Suppressor macrophage treated with lipopolysaccharide for 4 hours (primary cell): ENCODE data around the gene TMEM39A.
A peak's percentile ranks its signal among the peaks of the same experiment; 100 is the strongest.

Experiments
- DNase-seq: peaks from one replicate; pipeline ENCODE4 v3.0.0-alpha.2; 2020

The TMEM39A gene

DNA sequence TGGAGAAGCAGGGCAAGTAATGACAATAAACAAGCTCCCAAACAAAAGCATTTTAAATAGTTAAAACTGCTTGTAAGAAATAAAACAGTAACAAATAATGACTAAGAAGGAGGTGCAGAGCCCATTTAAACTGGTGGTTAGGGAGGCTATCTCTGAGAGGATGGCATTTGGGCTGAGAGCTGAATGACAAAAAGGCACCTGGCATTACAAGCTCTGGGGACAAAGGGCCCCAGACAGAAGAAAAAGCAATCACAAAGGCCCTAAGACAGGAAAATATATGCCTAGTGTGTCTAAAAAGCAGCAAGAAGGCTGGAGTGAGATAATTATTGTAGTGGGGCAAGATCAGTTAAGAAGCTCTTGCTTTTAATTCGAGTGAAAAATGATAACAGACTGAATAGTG is 9.6 kb downstream of the TMEM39A start:
- no peak for DNase-seq

DNA sequence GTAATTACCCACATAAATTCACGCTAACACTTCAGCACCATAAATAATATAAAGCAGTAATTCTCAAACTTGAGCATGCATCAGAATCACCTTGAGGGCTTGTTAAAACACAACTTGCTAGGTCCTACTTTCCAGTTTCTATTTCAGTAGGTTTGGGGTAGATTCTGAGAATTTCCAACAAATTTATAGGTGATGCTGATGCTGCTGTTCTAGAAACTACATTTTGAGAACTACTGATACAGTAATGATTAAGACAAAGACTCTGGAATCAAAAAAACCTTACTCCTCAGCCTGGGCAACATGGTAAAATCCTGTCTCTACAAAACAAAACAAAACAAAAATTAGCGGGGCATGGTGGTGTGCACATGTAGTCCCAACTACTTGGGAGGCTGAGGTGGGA is 18.8 kb downstream of the TMEM39A start:
- no peak for DNase-seq

DNA sequence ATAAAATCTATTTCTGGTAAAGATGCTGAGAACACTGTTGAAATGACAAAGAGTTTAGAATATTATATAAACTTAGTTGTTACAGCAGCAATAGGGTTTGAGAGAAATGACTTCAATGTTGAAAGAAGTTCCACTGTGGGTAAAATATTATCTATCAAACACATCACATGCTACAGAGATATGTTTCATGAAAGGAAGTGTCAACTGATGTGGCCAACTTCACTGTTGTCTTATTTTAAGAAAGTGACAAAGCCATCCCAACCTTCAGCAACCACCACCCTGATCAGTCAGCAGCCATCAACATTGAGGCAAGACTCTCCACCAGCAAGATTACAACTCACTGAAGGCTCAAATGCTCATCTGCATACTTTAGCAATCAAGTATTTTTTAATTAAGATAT is 20.2 kb downstream of the TMEM39A start:
- DNase-seq: no peak

DNA sequence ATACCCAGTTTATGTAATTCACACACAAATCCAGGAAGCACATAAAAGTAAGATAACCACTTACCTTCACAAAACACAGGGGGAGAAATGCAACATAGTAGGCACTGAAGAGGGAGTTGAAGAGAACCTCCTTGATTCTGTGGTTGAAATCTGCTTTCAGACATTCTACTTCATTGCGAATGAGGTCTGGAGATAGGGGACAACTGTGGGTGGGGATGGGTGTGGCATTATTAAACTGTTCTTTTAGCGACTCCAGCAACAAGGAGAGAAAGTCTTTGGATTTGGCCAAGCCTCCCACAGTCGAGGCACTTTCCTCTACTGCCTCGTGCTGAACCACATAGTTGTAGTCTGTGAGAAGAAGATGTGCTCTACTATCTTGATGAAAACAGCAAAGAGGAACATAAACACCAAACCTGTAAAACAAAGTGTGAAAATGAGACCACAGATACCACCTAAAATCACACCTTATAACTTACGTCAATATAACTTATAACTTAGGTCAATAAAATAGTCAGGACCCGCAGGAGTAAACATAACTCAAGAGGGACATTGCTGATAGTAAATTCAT is 25.6 kb downstream of the TMEM39A start:
- no peak for DNase-seq

DNA sequence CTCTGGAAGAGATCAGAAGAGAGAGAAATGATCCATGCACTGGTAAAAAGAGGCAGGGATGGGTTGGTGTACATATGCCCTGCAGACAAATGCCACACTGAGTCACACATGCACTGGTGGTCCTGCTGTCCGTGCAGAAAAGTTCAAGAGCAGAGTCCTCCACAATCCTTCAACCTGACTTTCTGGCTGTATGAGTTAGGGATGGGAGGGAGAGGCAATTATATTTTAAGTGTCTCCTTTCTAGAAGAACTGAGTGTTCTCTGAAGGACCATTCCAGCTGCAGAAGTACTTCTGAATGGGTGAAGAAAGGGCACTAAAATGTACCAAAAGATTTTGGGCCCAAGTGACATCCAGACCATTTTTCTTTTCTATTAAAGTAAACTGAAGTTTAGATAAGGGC is 26.4 kb downstream of the TMEM39A start:
- no peak for DNase-seq

DNA sequence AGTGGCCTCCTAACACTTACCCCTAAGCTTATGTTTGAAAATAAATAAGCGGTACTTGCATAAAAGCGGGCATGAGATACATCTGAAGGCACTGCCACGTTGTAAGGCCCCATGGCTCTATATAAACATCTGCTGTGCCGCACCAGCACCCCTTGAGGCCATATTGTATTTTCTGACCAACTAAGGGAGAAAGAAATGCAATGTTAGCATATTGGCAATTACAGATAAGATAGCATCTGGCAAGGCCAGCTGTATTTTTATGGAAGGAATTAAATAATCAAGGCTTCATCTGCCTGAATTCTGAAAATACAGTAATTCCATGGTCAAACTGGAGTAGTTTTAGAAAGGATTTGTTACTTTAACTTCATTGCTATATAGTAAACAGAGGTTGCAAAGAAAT is 28.7 kb downstream of the TMEM39A start:
- no peak for DNase-seq

DNA sequence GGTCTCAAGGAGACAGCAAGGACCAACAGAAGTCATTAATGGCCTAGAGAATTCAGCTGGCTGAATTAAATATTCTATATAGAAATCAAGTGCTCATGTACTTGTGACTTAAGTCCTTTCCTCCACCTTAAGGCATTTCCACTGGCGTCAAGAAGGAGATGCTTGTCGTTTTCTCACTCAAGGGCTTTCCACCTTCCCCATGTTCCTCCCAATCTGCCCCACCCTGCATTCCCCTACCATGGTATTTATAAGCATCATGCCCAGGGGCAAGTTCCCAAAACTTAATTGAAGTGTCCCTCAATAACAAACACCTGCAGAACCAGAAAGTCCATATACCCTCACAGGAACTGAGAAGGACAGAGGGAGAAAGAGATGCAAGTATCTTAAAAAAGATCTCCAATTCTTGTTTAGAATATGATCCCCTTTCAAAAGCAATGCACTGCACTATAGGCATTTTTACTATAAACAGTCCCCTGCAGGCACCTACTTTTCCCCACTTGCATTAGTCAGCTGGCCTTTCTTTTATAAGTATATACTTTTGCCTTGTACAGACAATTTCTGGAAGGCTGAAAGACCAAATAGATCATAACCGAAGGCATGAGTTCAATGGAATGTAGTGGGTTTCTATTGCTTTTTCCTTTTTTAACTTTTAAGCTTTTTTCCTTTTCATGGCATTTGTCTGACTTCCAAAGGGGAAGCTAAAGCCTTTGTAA is 29.6 kb downstream of the TMEM39A start:
- no peak for DNase-seq

DNA sequence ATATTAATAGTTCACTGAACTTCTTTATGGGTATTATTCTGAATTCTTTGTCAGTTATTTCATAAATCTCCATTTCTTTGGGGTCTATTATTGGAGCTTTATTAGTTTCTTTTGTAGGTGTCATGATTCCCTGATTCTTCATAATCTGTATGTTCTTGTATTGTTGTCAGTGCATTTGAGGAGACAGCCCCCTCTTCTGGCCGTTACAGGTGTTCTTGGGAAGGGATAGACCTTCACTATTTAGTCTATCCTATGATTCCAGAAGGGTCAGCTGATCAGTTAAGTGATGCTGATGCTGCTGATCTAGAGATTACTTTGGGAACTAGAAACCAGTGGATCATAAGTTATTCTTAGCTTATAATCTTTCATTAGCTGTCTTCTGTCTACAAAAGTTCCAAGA is 34.9 kb downstream of the TMEM39A start:
- no peak for DNase-seq

DNA sequence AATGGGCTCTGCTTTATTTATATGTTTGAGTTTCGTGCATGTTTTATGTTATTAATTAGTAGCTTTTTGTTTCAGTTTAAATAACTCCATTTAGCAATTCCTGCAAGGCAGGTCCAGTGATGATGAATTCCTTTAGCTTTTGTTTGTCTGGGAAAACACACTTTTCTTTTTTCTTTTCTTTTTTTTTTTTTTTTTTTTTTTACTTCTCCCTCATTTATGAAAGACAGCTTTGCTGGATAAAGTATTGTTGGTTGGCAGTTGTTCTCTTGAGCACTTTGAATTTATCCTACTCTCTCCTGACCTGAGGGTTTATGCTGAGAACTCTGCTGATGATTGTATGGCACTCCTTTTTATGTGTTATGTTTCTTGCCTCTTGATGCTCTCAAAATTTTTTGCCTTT is 35.7 kb downstream of the TMEM39A start:
- no peak for DNase-seq

DNA sequence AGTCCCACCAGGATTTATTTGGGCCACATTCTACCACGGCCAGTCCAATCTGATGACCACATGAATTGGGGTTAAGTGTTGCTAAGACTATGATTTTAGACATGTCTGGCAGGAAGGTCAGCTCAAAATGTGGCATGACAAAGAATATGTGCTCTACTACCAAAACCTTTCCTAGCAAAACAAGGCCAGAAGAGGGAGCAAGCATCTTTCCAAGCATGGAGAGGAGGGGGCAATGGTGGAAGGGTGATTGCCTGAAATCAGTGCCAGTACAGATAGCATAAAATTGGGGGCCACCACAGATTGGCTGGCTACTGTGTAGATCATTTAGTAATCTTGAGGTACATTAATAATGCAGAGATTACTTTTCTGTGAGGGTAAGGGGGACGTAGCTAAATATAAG is 43.2 kb downstream of the TMEM39A start:
- no peak for DNase-seq

DNA sequence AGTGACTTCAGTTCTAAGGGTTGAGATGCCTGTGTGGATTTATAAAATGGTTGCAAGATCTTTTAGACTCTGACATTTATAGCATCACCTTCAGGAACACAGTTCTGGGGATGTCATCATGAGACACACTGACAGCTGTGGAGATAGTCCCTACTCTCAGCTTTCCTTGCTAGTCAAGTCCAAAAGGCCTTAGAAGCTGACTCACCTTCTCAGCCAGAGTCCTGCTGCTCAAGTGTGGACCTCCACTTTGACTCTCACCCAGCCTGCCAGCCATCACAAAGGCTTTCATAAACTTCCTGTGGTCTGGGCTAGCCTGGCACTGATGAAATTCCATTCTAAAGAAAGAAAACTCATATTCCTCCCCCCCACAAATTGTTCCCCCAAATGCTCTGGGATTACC is 44.8 kb downstream of the TMEM39A start:
- DNase-seq: no peak

DNA sequence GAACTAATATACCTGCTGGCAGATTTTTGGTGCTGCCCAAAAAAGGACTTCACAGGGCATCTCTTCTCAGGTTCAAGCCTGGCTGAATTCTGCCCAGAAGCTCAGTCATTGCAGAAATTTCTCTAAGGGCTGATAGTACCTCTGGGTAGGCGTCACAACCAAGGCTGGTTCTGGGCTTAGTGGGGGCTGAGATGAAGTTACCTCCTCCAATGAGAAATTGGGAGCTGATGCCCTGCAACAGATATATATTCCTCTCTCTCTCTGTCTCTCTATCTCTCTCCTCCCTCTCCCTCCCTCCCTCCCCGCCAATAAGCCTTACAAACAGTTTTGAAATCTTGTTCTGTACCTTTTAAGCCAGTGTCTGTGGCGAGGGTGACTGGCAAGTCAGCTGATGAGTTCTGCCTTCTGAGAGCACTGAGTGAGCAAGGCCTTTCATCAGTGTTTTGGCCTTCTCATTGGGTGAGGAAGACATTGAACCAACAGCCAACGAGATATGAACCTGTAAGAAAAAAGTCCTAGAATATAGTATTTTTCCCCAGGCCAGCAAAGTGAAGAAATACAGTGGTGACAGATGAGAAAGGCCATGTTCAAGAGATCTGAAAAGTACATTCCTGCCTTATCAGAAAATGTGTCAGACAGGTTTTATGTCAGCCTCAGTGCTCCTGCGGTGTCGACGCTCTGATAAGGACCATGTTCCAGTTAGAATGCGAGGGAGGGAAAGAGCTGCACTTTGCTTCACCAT is 45.5 kb downstream of the TMEM39A start:
- no peak for DNase-seq

DNA sequence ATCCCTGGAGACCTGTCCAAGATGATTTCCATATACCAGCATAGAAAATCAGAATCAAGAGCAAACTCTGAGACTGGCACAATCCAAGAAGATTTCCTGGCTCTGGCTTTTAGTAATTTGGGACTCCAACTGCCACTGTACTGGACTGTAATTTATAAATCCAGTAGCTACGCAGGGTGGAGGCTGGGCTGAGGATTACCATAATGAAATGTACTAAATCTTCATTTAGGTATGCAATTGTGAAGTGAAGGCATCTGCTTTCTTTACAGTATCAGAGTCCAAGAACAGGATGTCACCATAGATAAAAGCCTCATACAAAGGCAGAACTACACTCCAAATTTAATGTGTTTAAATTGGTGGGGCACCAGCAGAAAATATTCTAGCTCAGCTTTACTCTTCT is 46.5 kb downstream of the TMEM39A start:
- DNase-seq: no peak

DNA sequence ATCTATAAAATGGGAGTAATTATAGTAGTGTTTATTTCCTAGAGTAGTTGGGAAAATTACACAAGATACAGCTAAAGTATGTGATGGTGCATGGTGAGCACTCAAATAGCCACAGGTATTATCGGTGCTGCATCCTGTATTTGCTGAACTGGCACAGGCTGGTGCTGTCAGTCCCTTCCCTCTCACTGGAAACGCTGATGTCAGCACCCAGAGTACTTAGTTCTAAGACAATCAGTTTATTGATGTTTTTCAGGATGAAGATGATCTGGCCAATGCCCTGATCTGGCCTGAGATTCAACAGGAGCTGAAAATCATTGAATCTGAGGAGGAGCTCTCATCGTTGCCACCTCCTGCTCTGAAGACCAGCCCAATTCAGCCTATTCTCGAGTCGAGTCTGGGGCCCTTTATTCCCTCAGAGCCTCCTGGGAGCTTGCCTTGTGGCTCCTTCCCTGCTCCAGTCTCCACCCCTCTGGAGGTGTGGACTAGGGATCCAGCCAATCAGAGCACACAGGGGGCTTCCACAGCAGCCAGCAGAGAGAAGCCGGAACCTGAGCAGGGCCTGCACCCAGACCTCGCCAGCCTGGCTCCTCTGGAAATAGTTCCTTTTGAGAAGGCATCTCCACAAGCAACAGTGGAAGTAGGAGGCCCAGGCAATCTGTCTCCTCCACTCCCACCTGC is 49.7 kb downstream of the TMEM39A start:
- no peak for DNase-seq

DNA sequence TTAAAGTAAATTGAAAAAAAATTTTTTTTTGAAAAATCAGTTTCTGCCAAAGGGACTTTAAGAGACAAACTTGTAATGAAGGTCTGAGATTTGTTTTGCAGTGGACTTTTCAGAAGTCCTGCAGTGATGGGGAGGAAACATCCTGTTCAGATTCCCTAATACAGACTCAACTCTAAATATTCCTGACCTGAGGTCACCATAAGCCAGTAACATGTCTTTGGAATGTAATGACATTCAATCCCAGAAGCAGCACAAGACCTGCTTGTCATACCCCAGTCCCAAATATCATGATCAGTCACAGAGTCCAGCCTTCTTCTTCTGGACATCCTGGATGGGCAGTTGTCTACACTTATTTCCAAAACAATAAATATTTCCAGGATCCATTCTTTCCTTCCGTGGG is 53.6 kb downstream of the TMEM39A start:
- DNase-seq: no peak

DNA sequence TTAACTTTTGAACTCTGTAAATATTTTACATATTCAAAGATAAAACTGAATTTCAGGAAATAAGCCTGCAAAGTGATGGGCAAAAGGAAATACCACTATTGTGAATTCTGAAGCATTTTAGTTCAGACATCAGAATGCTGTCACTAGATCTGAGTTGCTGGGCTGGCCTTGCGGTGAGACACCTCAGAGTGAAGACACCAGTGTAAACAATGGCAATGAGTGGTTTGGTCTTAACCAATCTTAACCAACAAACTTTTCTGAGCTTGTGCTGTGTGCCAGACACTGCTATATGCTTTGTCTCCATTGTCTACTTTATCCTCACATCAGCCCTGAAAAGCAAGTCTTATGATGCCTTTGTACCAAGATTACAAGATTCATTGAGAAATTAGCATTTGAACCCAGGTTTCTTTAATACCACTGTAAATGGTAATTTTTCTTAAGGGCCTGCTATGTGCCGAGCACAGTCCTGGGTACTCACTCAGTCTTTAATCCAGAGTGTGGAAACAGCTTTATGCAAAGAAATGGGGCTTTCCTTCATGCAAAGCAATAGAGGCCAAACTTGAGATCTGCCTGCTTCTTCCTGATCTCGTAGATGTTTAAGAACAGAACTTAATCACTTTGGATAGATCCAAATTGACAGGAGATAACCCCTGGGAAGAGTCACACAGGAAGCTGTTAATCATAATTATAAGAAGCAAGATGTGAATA is 55.0 kb downstream of the TMEM39A start:
- no peak for DNase-seq

DNA sequence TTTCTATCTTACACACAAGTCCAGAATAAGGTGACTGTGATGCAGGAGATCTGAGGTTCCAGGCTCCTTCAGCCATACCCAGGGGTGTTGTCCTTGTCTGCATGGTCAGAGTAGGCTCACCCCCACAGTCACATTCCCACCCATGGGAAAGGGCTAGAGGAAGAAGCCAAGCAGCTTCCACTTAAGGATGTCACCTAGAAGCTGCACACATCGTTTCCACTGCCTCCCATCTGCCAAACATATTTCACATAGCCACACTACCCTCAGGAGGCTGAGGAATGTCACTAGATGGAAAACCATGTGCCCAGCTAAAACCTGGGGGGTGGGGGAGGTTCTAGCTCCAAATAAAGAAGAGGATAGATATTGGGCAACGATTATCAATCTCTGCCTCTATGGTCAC is 58.1 kb downstream of the TMEM39A start:
- DNase-seq: no peak

DNA sequence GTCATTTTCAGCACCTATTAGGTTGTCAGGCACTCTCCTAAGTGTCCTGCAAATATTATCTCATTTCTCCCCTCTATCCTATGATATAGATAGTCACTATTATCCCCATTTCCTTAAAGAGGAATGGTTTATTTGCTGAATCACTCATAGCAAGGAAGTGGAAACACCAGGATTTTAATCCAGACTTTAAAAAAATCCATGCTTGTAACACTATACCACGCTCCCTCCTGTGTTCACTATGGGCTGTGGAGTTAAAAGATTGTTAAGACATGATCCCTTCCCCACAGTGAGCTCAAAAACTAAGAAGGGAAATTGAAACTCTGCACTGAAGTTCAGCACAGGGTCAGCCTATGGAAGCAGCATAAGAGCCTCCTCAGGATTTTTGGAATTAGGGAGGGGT is 60.2 kb downstream of the TMEM39A start:
- no peak for DNase-seq

DNA sequence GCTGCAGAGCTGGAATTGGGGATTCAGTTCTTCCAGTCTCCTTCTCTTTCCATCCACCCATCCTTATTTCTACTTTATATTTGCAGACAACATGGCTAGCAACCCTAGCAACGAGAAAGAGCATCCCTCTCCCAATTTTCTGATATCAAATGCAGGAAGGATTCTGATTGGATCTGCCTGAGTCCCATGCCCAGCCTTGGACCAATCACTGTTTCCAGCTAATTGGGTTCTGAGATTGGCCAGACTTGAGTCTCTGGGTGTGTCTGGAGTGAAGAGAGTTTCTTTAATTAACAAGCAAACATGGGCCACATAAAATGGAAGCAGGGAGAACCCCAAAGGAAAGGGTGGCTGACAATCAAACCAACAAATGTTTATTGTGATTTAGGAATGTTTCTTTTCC is 60.6 kb downstream of the TMEM39A start:
- DNase-seq: no peak

DNA sequence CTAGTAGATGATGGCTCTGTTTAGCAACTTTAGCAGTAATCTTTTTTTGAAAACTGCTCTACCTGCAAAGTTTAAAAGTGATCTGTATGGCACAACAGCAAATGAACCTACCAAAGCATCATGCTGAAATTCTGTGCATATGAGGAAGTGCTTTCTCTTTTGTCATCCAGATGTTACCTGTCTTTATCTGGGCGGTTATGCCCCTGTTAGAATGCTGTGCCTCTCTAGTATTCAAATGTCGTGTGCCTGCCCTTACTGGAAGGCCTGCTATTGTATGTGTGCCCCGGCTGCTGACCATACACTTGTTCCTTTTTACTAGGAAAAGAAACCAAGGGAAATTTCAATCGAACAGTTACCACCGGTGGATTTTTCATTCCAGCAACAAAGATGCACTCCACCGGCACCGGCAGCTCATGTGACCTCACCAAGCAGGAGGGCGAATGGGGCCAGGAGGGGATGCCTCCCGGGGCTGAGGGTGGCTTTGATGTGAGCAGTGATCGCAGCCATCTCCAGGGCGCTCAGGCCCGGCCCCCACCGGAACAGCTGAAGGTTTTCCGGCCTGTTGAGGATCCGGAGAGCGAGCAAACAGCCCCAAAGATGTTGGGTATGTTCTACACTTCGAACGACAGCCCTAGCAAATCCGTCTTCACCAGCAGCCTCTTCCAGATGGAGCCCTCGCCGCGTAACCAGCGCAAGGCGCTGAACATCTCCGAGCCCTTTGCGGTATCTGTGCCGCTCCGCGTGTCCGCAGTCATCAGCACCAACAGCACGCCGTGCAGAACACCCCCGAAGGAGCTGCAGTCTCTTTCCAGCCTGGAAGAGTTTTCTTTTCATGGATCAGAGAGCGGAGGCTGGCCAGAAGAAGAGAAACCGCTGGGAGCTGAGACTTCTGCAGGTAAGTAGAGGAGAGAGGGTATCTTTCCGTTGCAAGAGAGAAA is 61.6 kb downstream of the TMEM39A start:
- no peak for DNase-seq

DNA sequence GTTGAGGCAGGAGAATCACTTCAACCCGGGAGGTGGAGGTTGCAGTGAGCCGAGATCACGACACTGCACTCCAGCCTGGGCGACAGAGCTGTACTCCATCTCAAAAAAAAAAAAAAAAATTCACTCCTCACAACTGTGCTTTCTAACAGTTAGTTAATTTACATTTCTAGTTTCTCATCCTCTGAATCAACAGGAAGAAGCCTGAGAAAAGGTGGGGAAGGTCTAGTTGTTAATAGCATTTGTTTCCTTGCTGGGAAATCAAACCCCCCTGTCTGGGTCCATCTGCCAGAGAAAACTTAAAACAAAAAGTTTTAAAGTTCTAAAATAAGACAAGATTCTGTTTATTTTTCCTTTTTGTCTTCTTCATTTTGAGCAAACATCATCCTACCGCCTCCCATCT is 62.3 kb downstream of the TMEM39A start:
- DNase-seq: no peak

DNA sequence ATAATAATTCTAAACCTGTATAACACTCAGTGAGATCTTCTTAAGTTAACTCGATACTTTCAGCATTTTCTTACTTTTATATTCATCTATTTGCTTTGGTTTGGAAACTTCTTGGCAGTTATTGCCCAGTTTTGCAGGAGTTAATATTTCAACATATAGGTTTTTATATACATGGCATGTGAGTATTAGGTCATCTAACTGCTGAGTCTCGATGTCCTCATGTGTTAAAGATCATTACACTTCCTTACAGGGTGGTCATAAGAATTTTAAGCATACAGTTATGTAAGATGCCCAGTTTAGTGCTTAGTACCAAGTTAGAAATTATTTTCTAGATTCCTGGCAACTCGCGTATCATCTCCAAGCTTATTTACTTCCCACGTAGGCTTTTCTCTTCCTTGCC is 62.9 kb downstream of the TMEM39A start:
- DNase-seq: peak; percentile 74
